HepG2 (cell line): ENCODE results near the gene EPHA1. TPM values are rescaled to one million over a fixed set of nuclear protein-coding genes. Genes with fewer than 3 reads are reported as not detected.

Experiments
- ATRX ChIP-seq: sonication (generic); formaldehyde crosslinking; IDR thresholded peaks from 2 replicates; pipeline ENCODE4 v1.4.0; 2020; ENCODE audit warnings: missing genetic modification reagents, borderline replicate concordance
- BCL6 ChIP-seq: IDR thresholded peaks from 2 replicates; pipeline ENCODE4 v1.6.1; 2016; ENCODE audit warnings: missing genetic modification reagents, missing compliant biosample characterization
- DNMT1 ChIP-seq: sonication (generic); formaldehyde crosslinking; IDR thresholded peaks from 2 replicates; pipeline ENCODE4 v1.5.1; 2020; ENCODE audit warnings: mild to moderate bottlenecking, missing genetic modification reagents
- FOXP1 ChIP-seq, 2 experiments: fragments of 450-650 bp in 1 of 2; IDR thresholded peaks; 2 replicates each; pipeline ENCODE4 v1.6.1; 2017 to 2018; ENCODE audit warnings: antibody characterized with exemption in 1 of 2
- GATA4 ChIP-seq: sonication (generic); IDR thresholded peaks from 2 replicates; pipeline ENCODE4 v1.6.1; 2016; ENCODE audit warnings: antibody characterized with exemption, low read depth, borderline replicate concordance
- GTF3A ChIP-seq: sonication (generic); formaldehyde crosslinking; conservative IDR thresholded peaks from 2 replicates; pipeline ENCODE4 v1.4.0; 2020; ENCODE audit warnings: mild to moderate bottlenecking, missing genetic modification reagents
- HIVEP1 ChIP-seq: sonication (generic); formaldehyde crosslinking; IDR thresholded peaks from 2 replicates; pipeline ENCODE4 v1.4.0; 2020; ENCODE audit warnings: mild to moderate bottlenecking, missing genetic modification reagents
- HOMEZ ChIP-seq: IDR thresholded peaks from 2 replicates; pipeline ENCODE4 v1.6.1; 2016; ENCODE audit warnings: low read depth
- IKZF4 ChIP-seq: sonication (generic); formaldehyde crosslinking; IDR thresholded peaks from 2 replicates; pipeline ENCODE4 v1.5.1; 2020; ENCODE audit warnings: borderline replicate concordance, mild to moderate bottlenecking, low read depth, missing genetic modification reagents; ENCODE audit errors: not compliant biosample characterization
- IRF1 ChIP-seq: sonication (generic); formaldehyde crosslinking; IDR thresholded peaks from 2 replicates; pipeline ENCODE4 v1.4.0; 2020; ENCODE audit warnings: low read depth, mild to moderate bottlenecking, missing genetic modification reagents
- IRF9 ChIP-seq: sonication (generic); formaldehyde crosslinking; IDR thresholded peaks from 2 replicates; pipeline ENCODE4 v1.8.0; 2022; ENCODE audit warnings: missing genetic modification reagents, mild to moderate bottlenecking, borderline replicate concordance
- KAT2B ChIP-seq: fragments of 150-350 bp; IDR thresholded peaks from 2 replicates; pipeline ENCODE4 v1.6.1; 2014; ENCODE audit warnings: low read depth, low read length, borderline replicate concordance
- KLF11 ChIP-seq: IDR thresholded peaks from 2 replicates; pipeline ENCODE4 v1.6.1; 2016; ENCODE audit warnings: missing compliant biosample characterization
- MTF1 ChIP-seq: sonication (generic); formaldehyde crosslinking; IDR thresholded peaks from 2 replicates; pipeline ENCODE4 v1.5.0; 2020; ENCODE audit warnings: missing genetic modification reagents
- MYNN ChIP-seq: sonication (generic); formaldehyde crosslinking; IDR thresholded peaks from 2 replicates; pipeline ENCODE4 v1.4.0; 2020; ENCODE audit warnings: mild to moderate bottlenecking, low read depth, missing genetic modification reagents
- NR2C2 ChIP-seq: sonication (generic); formaldehyde crosslinking; IDR thresholded peaks from 2 replicates; pipeline ENCODE4 v1.4.0; 2020; ENCODE audit warnings: missing genetic modification reagents, mild to moderate bottlenecking, moderate library complexity, borderline replicate concordance
- PAX8 ChIP-seq: sonication (generic); formaldehyde crosslinking; IDR thresholded peaks from 2 replicates; pipeline ENCODE4 v1.8.0; 2022; ENCODE audit warnings: mild to moderate bottlenecking, missing genetic modification reagents, borderline replicate concordance
- STAG1 ChIP-seq: sonication (generic); formaldehyde crosslinking; IDR thresholded peaks from 2 replicates; pipeline ENCODE4 v1.4.0; 2020; ENCODE audit warnings: missing genetic modification reagents
- TBP ChIP-seq: sonication (generic); formaldehyde crosslinking; IDR thresholded peaks from 2 replicates; pipeline ENCODE4 v1.5.0; 2020; ENCODE audit warnings: missing genetic modification reagents
- ZMYM2 ChIP-seq: sonication (generic); formaldehyde crosslinking; IDR thresholded peaks from 2 replicates; pipeline ENCODE4 v1.8.0; 2022; ENCODE audit warnings: mild to moderate bottlenecking, missing genetic modification reagents
- ZNF143 ChIP-seq: sonication (generic); formaldehyde crosslinking; IDR thresholded peaks from 2 replicates; pipeline ENCODE4 v1.4.0; 2020; ENCODE audit warnings: missing genetic modification reagents
- ZNF30 ChIP-seq: sonication (generic); formaldehyde crosslinking; IDR thresholded peaks from 2 replicates; pipeline ENCODE4 v1.5.0; 2020; ENCODE audit warnings: mild to moderate bottlenecking, missing genetic modification reagents
- ZNF383 ChIP-seq: sonication (generic); formaldehyde crosslinking; IDR thresholded peaks from 2 replicates; pipeline ENCODE4 v1.4.0; 2020; ENCODE audit warnings: missing genetic modification reagents, mild to moderate bottlenecking, borderline replicate concordance
- ZNF431 ChIP-seq: sonication (generic); formaldehyde crosslinking; IDR thresholded peaks from 2 replicates; pipeline ENCODE4 v1.9.0; 2022; ENCODE audit warnings: missing genetic modification reagents, low read depth, mild to moderate bottlenecking, borderline replicate concordance
- ZNF878 ChIP-seq: sonication (generic); formaldehyde crosslinking; IDR thresholded peaks from 2 replicates; pipeline ENCODE4 v1.8.1; 2023; ENCODE audit warnings: mild to moderate bottlenecking, missing genetic modification reagents, moderate library complexity
- polyA plus RNA-seq, 8 experiments: library from polyadenylated mRNA; depleted of rRNA in 3 of 8; stranded (reverse) in 7 of 8; unstranded in 1 of 8; fragments of >200 nt; fragmentation: Illumina TruSeq in 4 of 8; extraction: Trizol in 4 of 8; gene quantifications; 2 replicates each; pipeline versions ENCODE4 v1.2.1 to v1.2.3, GENCODE V29; 2011 to 2016; ENCODE audit warnings: low read depth in 4 of 8, missing spikeins in 1 of 8, mixed read lengths in 1 of 8; ENCODE audit not compliant: insufficient read depth in 1 of 8
- total RNA-seq, 5 experiments: library from RNA; depleted of rRNA; stranded (reverse); fragments of >200 nt; fragmentation: Illumina TruSeq; extraction: Trizol; gene quantifications; 2 replicates each; pipeline ENCODE4 v1.2.3, GENCODE V29; 2016; ENCODE audit warnings: low read depth in 1 of 5
- TF ChIP-seq, protein P1 (sequence below): IDR thresholded peaks from 2 replicates; pipeline ENCODE4 v1.6.1; 2016; ENCODE audit warnings: missing compliant biosample characterization, missing genetic modification reagents, borderline replicate concordance

The EPHA1 gene
- total and polyA plus RNA-seq, 2 of the 13 experiments (the other 11 are each of a cell fraction or from before 2014, with no cell fraction given), result 4.6 to 17.1 TPM

DNA sequence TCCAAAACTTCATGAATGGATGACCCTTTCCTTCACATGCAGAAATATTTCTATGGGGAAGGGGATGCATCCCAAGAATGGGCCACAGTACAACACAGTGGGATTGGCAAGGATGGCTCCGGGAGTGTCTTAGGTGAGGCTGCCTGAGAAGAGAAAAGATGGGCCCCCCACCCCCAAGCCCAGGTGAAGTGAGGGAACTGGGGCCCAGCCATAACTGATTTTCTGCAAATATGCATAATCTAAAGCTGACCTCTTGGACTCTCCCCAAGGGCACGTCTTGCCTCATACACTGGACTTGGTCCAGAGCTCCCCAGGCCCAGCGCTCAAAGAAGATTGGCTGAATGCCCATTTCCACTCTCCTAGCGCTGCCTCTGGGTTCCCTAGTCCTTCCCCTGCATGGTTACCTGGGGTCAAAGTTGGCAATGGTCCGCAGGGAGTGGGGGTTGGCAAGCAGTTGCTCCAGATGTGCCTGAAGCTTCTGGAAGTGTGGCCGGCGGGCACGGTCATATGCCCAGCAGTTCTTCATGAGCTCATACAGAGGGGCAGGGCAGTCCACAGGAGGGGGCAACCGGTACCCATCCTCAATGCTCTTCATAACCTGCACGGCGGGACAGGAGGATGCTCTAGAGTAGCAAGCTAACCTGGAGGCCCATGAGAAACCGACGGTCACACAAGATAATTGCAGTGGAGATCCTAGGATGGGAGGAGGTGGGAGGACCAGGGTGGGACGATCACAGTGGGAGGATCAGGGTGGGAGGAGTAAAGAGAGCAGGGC, 15.2 kb downstream of the EPHA1 start (continued):
- no peak for TF ChIP-seq DNMT1 (CRISPR knock-in tag)
- TF ChIP-seq, protein P1, sequence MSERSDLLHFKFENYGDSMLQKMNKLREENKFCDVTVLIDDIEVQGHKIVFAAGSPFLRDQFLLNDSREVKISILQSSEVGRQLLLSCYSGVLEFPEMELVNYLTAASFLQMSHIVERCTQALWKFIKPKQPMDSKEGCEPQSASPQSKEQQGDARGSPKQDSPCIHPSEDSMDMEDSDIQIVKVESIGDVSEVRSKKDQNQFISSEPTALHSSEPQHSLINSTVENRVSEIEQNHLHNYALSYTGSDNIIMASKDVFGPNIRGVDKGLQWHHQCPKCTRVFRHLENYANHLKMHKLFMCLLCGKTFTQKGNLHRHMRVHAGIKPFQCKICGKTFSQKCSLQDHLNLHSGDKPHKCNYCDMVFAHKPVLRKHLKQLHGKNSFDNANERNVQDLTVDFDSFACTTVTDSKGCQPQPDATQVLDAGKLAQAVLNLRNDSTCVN (CRISPR knock-in tag), result peak; percentile 94
- no peak for TF ChIP-seq FOXP1 (IDR thresholded peaks at IDR 0.05)
- peak; percentile 8; the same call in 1 of the 2 replicates for TF ChIP-seq FOXP1 (CRISPR knock-in tag; IDR thresholded peaks at IDR 0.05)
- TF ChIP-seq ZNF143 (CRISPR knock-in tag), result no peak
- TF ChIP-seq IRF1 (CRISPR knock-in tag), result no peak
- no peak for TF ChIP-seq ZNF30 (CRISPR knock-in tag)
- TF ChIP-seq ZNF431 (CRISPR knock-in tag), result peak; percentile 69; the same call in 1 of the 2 replicates
- no peak for TF ChIP-seq KAT2B
- TF ChIP-seq KLF11 (CRISPR knock-in tag), result no peak
- no peak for TF ChIP-seq IRF9
- peak; percentile 84 for TF ChIP-seq BCL6 (CRISPR knock-in tag)
- no peak for TF ChIP-seq GATA4
- no peak for TF ChIP-seq ATRX (CRISPR knock-in tag)
- TF ChIP-seq PAX8 (CRISPR knock-in tag), result no peak
- no peak for TF ChIP-seq IKZF4 (CRISPR knock-in tag)
- no peak for TF ChIP-seq STAG1 (CRISPR knock-in tag)
- TF ChIP-seq GTF3A (CRISPR knock-in tag), result 0 out of 2 replicates have a peak, but pooled peaks have one; percentile 44
- TF ChIP-seq NR2C2, result peak; percentile 89
- TF ChIP-seq HIVEP1 (CRISPR knock-in tag), result peak; percentile 62; the same call in 1 of the 2 replicates
- no peak for TF ChIP-seq ZNF383 (CRISPR knock-in tag)
- no peak for TF ChIP-seq MTF1 (CRISPR knock-in tag)
- no peak for TF ChIP-seq TBP (CRISPR knock-in tag)
- TF ChIP-seq MYNN, result no peak
- no peak; the same call in 1 of the 2 replicates for TF ChIP-seq ZMYM2 (CRISPR knock-in tag)
- no peak; the same call in 1 of the 2 replicates for TF ChIP-seq ZNF878 (CRISPR knock-in tag)
- peak; percentile 48; the same call in 1 of the 2 replicates for TF ChIP-seq HOMEZ (CRISPR knock-in tag)
